ENCODE measurements around the gene MLNR. TPM values are rescaled to one million over a fixed set of nuclear protein-coding genes. Genes with fewer than 3 reads are reported as not detected.

MLNR gene
- total and polyA plus RNA-seq, 2 donors (not counting 1 experiment from before 2014, with no cell fraction given) = not detected

DNA sequence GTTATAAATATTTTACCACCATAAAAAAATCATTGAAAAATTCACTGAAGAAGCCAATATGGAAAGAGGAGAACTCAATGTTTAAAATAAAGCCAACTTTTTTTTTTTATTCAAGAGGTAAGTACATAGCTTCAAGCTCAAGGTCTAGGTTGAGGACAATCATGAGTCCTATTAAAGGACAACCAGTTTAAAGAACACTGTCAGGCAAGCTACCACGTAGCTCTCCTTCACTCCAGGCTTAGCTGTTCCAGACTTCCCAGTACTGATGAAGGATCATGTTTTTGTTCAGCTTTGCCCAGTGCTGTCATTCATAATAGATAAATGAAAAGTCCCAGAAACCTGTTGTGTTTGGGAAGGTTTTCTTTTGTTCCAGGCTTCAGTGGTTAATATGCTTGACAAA lies 10.0 kb upstream of the MLNR start:
- DNase-seq (ENCODE audit: low read depth in 2 of 2) = no peak
- Histone ChIP-seq H2AFZ (ENCODE audit: low read length) (no peak overlapping the region), H3K4me2 (ENCODE audit: extremely low read depth, insufficient read depth, low read length) (no peak overlapping the region), H3K9me3 (ENCODE audit: control insufficient read depth, insufficient read depth, low read depth, low read length) (no peaks in the 10 kb centered on the region), H3K27me3 (ENCODE audit: control insufficient read depth, insufficient read depth, low read length) (no peaks in the 10 kb centered on the region), H4K20me1 (ENCODE audit: control insufficient read depth, extremely low read depth, insufficient read depth, low read length) (no peaks in the 10 kb centered on the region), H3K4me1 (ENCODE audit: control insufficient read depth, extremely low read depth, insufficient read depth, low read length) (no peaks in the 10 kb centered on the region), H3K79me2 (ENCODE audit: control insufficient read depth, insufficient read depth, low read length) (no peaks in the 10 kb centered on the region), H3K27ac (ENCODE audit: insufficient read depth, low read length) (no peak overlapping the region), H3K9ac (ENCODE audit: insufficient read depth, low read length) (no peak overlapping the region), H3K36me3 (ENCODE audit: control insufficient read depth, insufficient read depth, low read length) (peaks cover 4% of the 10 kb centered on the region), H3K4me3 (replicated peaks in 1 of 4; ENCODE audit: control extremely low read depth in 1 of 4, insufficient read depth in 1 of 4, low read depth in 3 of 4, low read length in 4 of 4) (no peak overlapping the region)
- TF ChIP-seq EZH2 (IDR thresholded peaks at IDR 0.05; ENCODE audit: low read length, missing control alignments) = no peak
- TF ChIP-seq, protein P1, sequence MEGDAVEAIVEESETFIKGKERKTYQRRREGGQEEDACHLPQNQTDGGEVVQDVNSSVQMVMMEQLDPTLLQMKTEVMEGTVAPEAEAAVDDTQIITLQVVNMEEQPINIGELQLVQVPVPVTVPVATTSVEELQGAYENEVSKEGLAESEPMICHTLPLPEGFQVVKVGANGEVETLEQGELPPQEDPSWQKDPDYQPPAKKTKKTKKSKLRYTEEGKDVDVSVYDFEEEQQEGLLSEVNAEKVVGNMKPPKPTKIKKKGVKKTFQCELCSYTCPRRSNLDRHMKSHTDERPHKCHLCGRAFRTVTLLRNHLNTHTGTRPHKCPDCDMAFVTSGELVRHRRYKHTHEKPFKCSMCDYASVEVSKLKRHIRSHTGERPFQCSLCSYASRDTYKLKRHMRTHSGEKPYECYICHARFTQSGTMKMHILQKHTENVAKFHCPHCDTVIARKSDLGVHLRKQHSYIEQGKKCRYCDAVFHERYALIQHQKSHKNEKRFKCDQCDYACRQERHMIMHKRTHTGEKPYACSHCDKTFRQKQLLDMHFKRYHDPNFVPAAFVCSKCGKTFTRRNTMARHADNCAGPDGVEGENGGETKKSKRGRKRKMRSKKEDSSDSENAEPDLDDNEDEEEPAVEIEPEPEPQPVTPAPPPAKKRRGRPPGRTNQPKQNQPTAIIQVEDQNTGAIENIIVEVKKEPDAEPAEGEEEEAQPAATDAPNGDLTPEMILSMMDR (conservative IDR thresholded peaks at IDR 0.05 in 1 of 2, IDR thresholded peaks at IDR 0.05 in 1 of 2; ENCODE audit: low read depth in 1 of 2, low read length in 2 of 2) = no peak

GRCh38 chr13:49210669-49211068 lies 9.5 kb upstream of the MLNR start:
- no peaks in the 10 kb centered on the region for H3K4me1 ChIP-seq (ENCODE audit: control insufficient read depth, extremely low read depth, insufficient read depth, low read length)
- no peak overlapping the region for H3K9ac ChIP-seq (ENCODE audit: insufficient read depth, low read length)
- H3K4me3 ChIP-seq (replicated peaks in 1 of 4; ENCODE audit: control extremely low read depth in 1 of 4, insufficient read depth in 1 of 4, low read depth in 3 of 4, low read length in 4 of 4) = no peak overlapping the region
- DNase-seq (ENCODE audit: low read depth in 2 of 2) = no peak
- TF ChIP-seq EZH2 (IDR thresholded peaks at IDR 0.05; ENCODE audit: low read length, missing control alignments) = no peak
- TF ChIP-seq, protein P1 (conservative IDR thresholded peaks at IDR 0.05 in 1 of 2, IDR thresholded peaks at IDR 0.05 in 1 of 2; ENCODE audit: low read depth in 1 of 2, low read length in 2 of 2) = no peak
- H3K9me3 ChIP-seq (ENCODE audit: control insufficient read depth, insufficient read depth, low read depth, low read length) = no peaks in the 10 kb centered on the region
- no peaks in the 10 kb centered on the region for H4K20me1 ChIP-seq (ENCODE audit: control insufficient read depth, extremely low read depth, insufficient read depth, low read length)
- no peak overlapping the region for H2AFZ ChIP-seq (ENCODE audit: low read length)
- no peaks in the 10 kb centered on the region for H3K79me2 ChIP-seq (ENCODE audit: control insufficient read depth, insufficient read depth, low read length)
- H3K36me3 ChIP-seq (ENCODE audit: control insufficient read depth, insufficient read depth, low read length) = peaks cover 4% of the 10 kb centered on the region
- H3K27me3 ChIP-seq (ENCODE audit: control insufficient read depth, insufficient read depth, low read length) = no peaks in the 10 kb centered on the region
- no peak overlapping the region for H3K27ac ChIP-seq (ENCODE audit: insufficient read depth, low read length)
- no peak overlapping the region for H3K4me2 ChIP-seq (ENCODE audit: extremely low read depth, insufficient read depth, low read length)

DNA sequence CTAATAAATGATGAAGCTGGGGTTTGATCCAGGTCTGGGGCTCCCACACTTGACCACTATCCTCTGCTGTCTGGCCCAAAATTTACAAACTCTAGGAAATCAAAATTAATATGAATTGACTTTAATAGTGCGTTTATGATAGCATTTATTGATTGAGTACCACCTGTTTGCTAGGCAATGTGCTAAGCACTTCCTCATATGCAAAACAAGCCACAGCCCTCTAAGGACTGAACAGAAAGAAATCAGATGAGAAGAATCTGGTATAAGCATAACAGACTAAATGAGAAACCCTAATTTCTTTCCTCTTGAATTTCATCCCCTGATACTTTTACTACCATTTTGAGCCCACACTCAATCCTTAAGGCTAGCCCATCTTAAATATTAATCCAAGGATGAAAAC lies 6.6 kb upstream of the MLNR start:
- Histone ChIP-seq H3K9ac (ENCODE audit: insufficient read depth, low read length) (no peak overlapping the region), H3K4me3 (replicated peaks in 1 of 4; ENCODE audit: control extremely low read depth in 1 of 4, insufficient read depth in 1 of 4, low read depth in 3 of 4, low read length in 4 of 4) (no peak overlapping the region), H2AFZ (ENCODE audit: low read length) (no peak overlapping the region), H3K27me3 (ENCODE audit: control insufficient read depth, insufficient read depth, low read length) (peaks cover 12% of the 10 kb centered on the region), H3K4me1 (ENCODE audit: control insufficient read depth, extremely low read depth, insufficient read depth, low read length) (no peaks in the 10 kb centered on the region), H3K9me3 (ENCODE audit: control insufficient read depth, insufficient read depth, low read depth, low read length) (no peaks in the 10 kb centered on the region), H4K20me1 (ENCODE audit: control insufficient read depth, extremely low read depth, insufficient read depth, low read length) (no peaks in the 10 kb centered on the region), H3K27ac (ENCODE audit: insufficient read depth, low read length) (no peak overlapping the region), H3K4me2 (ENCODE audit: extremely low read depth, insufficient read depth, low read length) (no peak overlapping the region), H3K79me2 (ENCODE audit: control insufficient read depth, insufficient read depth, low read length) (no peaks in the 10 kb centered on the region), H3K36me3 (ENCODE audit: control insufficient read depth, insufficient read depth, low read length) (peaks cover 2% of the 10 kb centered on the region)
- no peak for DNase-seq (ENCODE audit: low read depth in 2 of 2)
- no peak for TF ChIP-seq EZH2 (IDR thresholded peaks at IDR 0.05; ENCODE audit: low read length, missing control alignments)
- TF ChIP-seq, protein P1 (conservative IDR thresholded peaks at IDR 0.05 in 1 of 2, IDR thresholded peaks at IDR 0.05 in 1 of 2; ENCODE audit: low read depth in 1 of 2, low read length in 2 of 2) = no peak
